ENCODE measurements around the gene OBSCN. TPM values are rescaled to one million over a fixed set of nuclear protein-coding genes. Genes with fewer than 3 reads are reported as not detected.

Gene OBSCN
- total and polyA plus RNA-seq, 2 donors (not counting 1 experiment from before 2014, with no cell fraction given): 10.0 to 63.9 TPM

- no peaks in the 10 kb centered on the region for H3K36me3 ChIP-seq (replicated peaks in 1 of 2; ENCODE audit: control extremely low read depth in 1 of 2, control insufficient read depth in 1 of 2, extremely low read depth in 1 of 2, insufficient read depth in 2 of 2, low read length in 1 of 2)
- H3K4me1 ChIP-seq (ENCODE audit: control insufficient read depth in 2 of 2, insufficient read depth in 2 of 2, low read length in 2 of 2): no peaks in the 10 kb centered on the region
- CTCF ChIA-PET: no interaction called here
Observed at GRCh38 chr1:228313536-228314277, 105.9 kb downstream of the OBSCN start.

More at GRCh38 chr1:228313536-228314277, 105.9 kb downstream of the OBSCN start:
- TF ChIP-seq CTCF (IDR thresholded peaks at IDR 0.05) (no peak), EZH2 (IDR thresholded peaks at IDR 0.05; ENCODE audit: borderline replicate concordance, insufficient read depth, low read depth, low read length, poor library complexity, severe bottlenecking) (no peak)
- intact Hi-C loops (cut with micrococcal nuclease): no loop called here
- H3K27ac Mint-ChIP-seq: no peak overlapping the region
- ATAC-seq (ENCODE audit: low read depth) (no peak), DNase-seq (no peak)
- Histone ChIP-seq H3K27me3 (replicated peaks in 1 of 4; ENCODE audit: control extremely low read depth in 1 of 4, control insufficient read depth in 3 of 4, insufficient read depth in 4 of 4, low read length in 3 of 4) (no peaks in the 10 kb centered on the region), H3K4me2 (replicated peaks; ENCODE audit: low read depth, low read length, poor library complexity, severe bottlenecking) (no peak overlapping the region), H3K79me2 (ENCODE audit: control insufficient read depth, insufficient read depth, low read length) (no peaks in the 10 kb centered on the region), H4K20me1 (ENCODE audit: control insufficient read depth, insufficient read depth, low read length, poor library complexity, severe bottlenecking) (no peaks in the 10 kb centered on the region), H3K27ac (ENCODE audit: low read length in 2 of 2) (no peak overlapping the region), H2AFZ (ENCODE audit: insufficient read depth, low read depth, low read length, poor library complexity, severe bottlenecking) (no peak overlapping the region), H3K9ac (ENCODE audit: low read length) (no peak overlapping the region), H3K4me3 (ENCODE audit: control extremely low read depth in 1 of 5, extremely low read depth in 1 of 5, insufficient read depth in 1 of 5, low read depth in 2 of 5, low read length in 4 of 5) (no peak overlapping the region), H3K9me3 (ENCODE audit: control extremely low read depth in 1 of 3, control insufficient read depth in 2 of 3, insufficient read depth in 1 of 3, low read length in 2 of 3) (peaks cover 0 to 45% (median 14%) of the 10 kb centered on the region in 3 donors)
- no peaks in the 10 kb centered on the region for H3K4me1 Mint-ChIP-seq
- no peaks in the 10 kb centered on the region for H3K27me3 Mint-ChIP-seq
- H3K9me3 Mint-ChIP-seq (ENCODE audit: insufficient read depth): no peaks in the 10 kb centered on the region
- no peak overlapping the region for H3K4me3 Mint-ChIP-seq
- POLR2A ChIA-PET: no interaction called here
- 97% methylated on average over 25 of the region's 25 CpGs for WGBS (ENCODE audit: insufficient coverage)
